ENCODE results near the gene SMYD3. TPM values are rescaled to one million over a fixed set of nuclear protein-coding genes. Genes with fewer than 3 reads are reported as not detected.

SMYD3 gene
- total and polyA plus RNA-seq, 10 donors: 12.5 to 33.1 (median 21.0) TPM

DNA sequence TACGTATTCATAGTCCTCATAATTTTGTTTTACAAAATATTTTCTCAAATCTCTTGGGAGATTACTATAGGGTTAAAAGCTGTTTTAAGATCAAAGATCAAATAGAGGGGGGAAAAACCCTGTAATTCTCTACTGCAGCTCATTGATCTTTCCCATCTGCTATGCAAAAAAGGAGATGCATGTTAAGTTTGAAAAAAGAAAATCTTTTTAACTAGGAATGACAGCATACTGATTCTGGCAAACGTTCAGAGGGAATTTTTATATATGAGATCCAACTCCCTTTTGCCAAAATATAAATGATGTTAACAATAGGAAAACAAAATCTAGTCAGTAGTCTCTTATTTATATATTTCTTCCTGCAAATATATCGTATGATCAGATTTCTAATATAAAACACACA is 69.1 kb downstream of the SMYD3 start:
- DNase-seq: no peak
- 72 to 83% (median 81%) methylated on average over 3 of the region's 3 CpGs for whole genome bisulfite sequencing, 5 donors
- H3K9me3 ChIP-seq: peaks cover 0 to 28% (median 19%) of the 10 kb centered on the region in 8 donors
- TF ChIP-seq, protein P1, sequence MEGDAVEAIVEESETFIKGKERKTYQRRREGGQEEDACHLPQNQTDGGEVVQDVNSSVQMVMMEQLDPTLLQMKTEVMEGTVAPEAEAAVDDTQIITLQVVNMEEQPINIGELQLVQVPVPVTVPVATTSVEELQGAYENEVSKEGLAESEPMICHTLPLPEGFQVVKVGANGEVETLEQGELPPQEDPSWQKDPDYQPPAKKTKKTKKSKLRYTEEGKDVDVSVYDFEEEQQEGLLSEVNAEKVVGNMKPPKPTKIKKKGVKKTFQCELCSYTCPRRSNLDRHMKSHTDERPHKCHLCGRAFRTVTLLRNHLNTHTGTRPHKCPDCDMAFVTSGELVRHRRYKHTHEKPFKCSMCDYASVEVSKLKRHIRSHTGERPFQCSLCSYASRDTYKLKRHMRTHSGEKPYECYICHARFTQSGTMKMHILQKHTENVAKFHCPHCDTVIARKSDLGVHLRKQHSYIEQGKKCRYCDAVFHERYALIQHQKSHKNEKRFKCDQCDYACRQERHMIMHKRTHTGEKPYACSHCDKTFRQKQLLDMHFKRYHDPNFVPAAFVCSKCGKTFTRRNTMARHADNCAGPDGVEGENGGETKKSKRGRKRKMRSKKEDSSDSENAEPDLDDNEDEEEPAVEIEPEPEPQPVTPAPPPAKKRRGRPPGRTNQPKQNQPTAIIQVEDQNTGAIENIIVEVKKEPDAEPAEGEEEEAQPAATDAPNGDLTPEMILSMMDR (IDR thresholded peaks at IDR 0.05 in 8 of 11, conservative IDR thresholded peaks at IDR 0.05 in 3 of 11): no peak
- TF ChIP-seq POLR2AphosphoS5 (IDR thresholded peaks at IDR 0.05) (no peak), POLR2A (IDR thresholded peaks at IDR 0.05) (no peak)
- H3K27ac ChIP-seq: no peak overlapping the region
- no peaks in the 10 kb centered on the region for H3K36me3 ChIP-seq
- H3K4me1 ChIP-seq: no peaks in the 10 kb centered on the region
- H3K27me3 ChIP-seq (replicated peaks in 1 of 7): no peaks in the 10 kb centered on the region
- intact Hi-C loops (cut with DNase I; ENCODE audit: low total_unique reads): no loop called here
- no peak overlapping the region for H3K4me3 ChIP-seq

DNA sequence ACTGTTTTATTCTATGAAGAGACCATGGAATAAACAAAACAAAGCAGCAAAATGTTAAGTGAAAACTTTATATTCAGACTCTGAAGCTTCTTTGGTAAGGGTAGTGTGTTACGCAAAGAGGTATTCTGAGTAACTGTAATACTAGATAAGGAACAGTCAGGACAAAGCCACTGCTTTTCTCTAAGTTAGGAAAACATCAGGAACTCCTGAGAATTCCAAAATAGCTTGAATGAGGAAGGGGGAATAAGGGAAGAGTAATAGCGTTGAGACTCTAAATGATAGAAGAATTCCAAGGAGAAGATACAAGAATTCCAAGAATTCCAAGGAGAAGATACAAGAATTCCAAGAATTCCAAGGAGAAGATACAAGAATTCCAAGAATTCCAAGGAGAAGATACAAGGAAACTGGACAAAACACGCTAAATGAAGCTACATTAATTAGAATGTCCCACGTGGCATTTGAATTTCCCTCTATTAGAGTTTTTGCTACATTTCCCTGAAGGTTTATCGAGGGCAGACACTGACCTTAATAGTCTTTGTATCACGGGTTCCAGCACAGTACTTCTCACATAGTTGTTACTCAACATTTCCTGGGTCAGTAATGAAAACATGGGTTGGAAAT is 71.5 kb downstream of the SMYD3 start:
- Histone ChIP-seq H3K9me3 (peaks cover 0 to 31% (median 19%) of the 10 kb centered on the region in 8 donors), H3K4me1 (no peaks in the 10 kb centered on the region), H3K4me3 (no peak overlapping the region), H3K36me3 (no peaks in the 10 kb centered on the region), H3K27me3 (replicated peaks in 1 of 7) (no peaks in the 10 kb centered on the region), H3K27ac (no peak overlapping the region)
- WGBS, 5 donors: 70 to 89% (median 79%) methylated on average over 6 of the region's 6 CpGs
- TF ChIP-seq POLR2AphosphoS5 (IDR thresholded peaks at IDR 0.05) (no peak), POLR2A (IDR thresholded peaks at IDR 0.05) (no peak)
- TF ChIP-seq, protein P1 (IDR thresholded peaks at IDR 0.05 in 8 of 11, conservative IDR thresholded peaks at IDR 0.05 in 3 of 11): no peak
- DNase-seq: no peak
- intact Hi-C loops (cut with DNase I; ENCODE audit: low total_unique reads): no loop called here

DNA sequence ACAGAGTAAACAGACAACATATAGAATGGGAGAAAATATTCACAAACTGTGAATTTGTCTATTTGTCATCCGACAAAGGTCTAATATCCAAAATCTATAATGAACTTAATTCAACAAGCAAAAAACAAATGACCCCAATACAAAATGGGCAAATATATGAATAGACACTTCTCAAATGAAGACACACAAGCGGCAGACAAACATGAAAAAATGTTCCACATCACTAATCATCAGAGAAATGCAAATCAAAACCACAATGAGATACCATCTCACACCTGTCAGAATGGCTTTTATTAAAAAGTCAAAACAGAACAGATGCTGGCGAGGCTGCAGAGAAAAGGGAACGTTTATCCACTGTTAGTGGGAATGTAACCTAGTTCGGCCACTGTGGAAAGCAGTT is 72.7 kb downstream of the SMYD3 start:
- 74 to 87% (median 86%) methylated on average over 5 of the region's 5 CpGs for WGBS, 5 donors

More for the DNA sequence above, 72.7 kb downstream of the SMYD3 start:
- Histone ChIP-seq H3K27ac (no peak overlapping the region), H3K4me1 (no peaks in the 10 kb centered on the region), H3K9me3 (peaks cover 0 to 31% (median 19%) of the 10 kb centered on the region in 8 donors), H3K4me3 (no peak overlapping the region), H3K27me3 (replicated peaks in 1 of 7) (no peaks in the 10 kb centered on the region), H3K36me3 (no peaks in the 10 kb centered on the region)
- TF ChIP-seq POLR2A (IDR thresholded peaks at IDR 0.05): no peak
- TF ChIP-seq, protein P1 (IDR thresholded peaks at IDR 0.05 in 8 of 11, conservative IDR thresholded peaks at IDR 0.05 in 3 of 11): no peak
- no peak for TF ChIP-seq POLR2AphosphoS5 (IDR thresholded peaks at IDR 0.05)
- no peak for DNase-seq
- intact Hi-C loops (cut with DNase I; ENCODE audit: low total_unique reads): no loop called here

Measured in spleen (tissue), 11 donors.